PC-3 (cell line): ENCODE measurements around the gene WDR5B. TPM values are rescaled to one million over a fixed set of nuclear protein-coding genes. Genes with fewer than 3 reads are reported as not detected.

Experiments
- ATAC-seq: fragments of 200-7000 bp; cut with Tn5 transposase; 2 replicates; pipeline ENCODE4 v1.9.1; 2020; ENCODE audit warnings: mild to moderate bottlenecking, moderate library complexity
- BruUV-seq: library from RNA; stranded (reverse); fragments of 400-500 nt; replicated peaks from 2 replicates; lab custom pipeline; 2021; lab: Mats Ljungman, UMichigan
- CTCF ChIA-PET: fragments of 300-600 bp; sonication (Branson Sonifier 250); formaldehyde crosslinking; loops from one replicate; lab custom pipeline; 2022; ENCODE audit warnings: antibody characterized with exemption; lab: Charles Lee
- POLR2A ChIA-PET: fragments of 300-600 bp; sonication (Branson Sonifier 250); formaldehyde crosslinking; loops from one replicate; lab custom pipeline; 2022; ENCODE audit warnings: antibody characterized with exemption; ENCODE audit not compliant: unreplicated experiment; lab: Charles Lee
- DNase-seq: peaks from one replicate; pipeline ENCODE4 v3.0.0-alpha.2; 2015
- H2AFZ ChIP-seq: fragments of 300-600 bp; sonication (generic); 2 replicates; pipeline ENCODE4 v1.6.0; 2016; ENCODE audit warnings: antibody characterized with exemption, low read length
- H3F3A ChIP-seq: fragments of 300-600 bp; sonication (generic); one replicate; pipeline ENCODE4 v1.6.0; 2017; ENCODE audit warnings: antibody characterized with exemption, low read length, control low read depth, mild to moderate bottlenecking; ENCODE audit not compliant: unreplicated experiment
- H3K27ac ChIP-seq: fragments of 300-600 bp; sonication (generic); 2 replicates; pipeline ENCODE4 v1.5.1; 2016; ENCODE audit warnings: mild to moderate bottlenecking, low read length
- H3K27me3 ChIP-seq: fragments of 300-600 bp; sonication (generic); 2 replicates; pipeline ENCODE4 v1.6.1; 2016; ENCODE audit warnings: low read length, mixed read lengths
- H3K36me3 ChIP-seq: fragments of 300-600 bp; sonication (generic); 2 replicates; pipeline ENCODE4 v1.6.1; 2016; ENCODE audit warnings: low read depth, mixed run types, low read length, mixed read lengths
- H3K4me1 ChIP-seq: fragments of 300-600 bp; sonication (generic); 2 replicates; pipeline ENCODE4 v1.5.1; 2016; ENCODE audit warnings: low read length; ENCODE audit not compliant: insufficient read depth
- H3K4me2 ChIP-seq: fragments of 300-600 bp; sonication (generic); 2 replicates; pipeline ENCODE4 v1.6.0; 2016; ENCODE audit warnings: low read length
- H3K4me3 ChIP-seq: fragments of 300-600 bp; sonication (generic); 2 replicates; pipeline ENCODE4 v1.5.1; 2016; ENCODE audit warnings: mild to moderate bottlenecking, low read length, mixed read lengths
- H3K79me2 ChIP-seq: fragments of 300-600 bp; sonication (generic); 2 replicates; pipeline ENCODE4 v1.6.1; 2017; ENCODE audit warnings: low read length, mixed read lengths
- H3K9ac ChIP-seq: fragments of 300-600 bp; sonication (generic); 2 replicates; pipeline ENCODE4 v1.6.0; 2016; ENCODE audit warnings: mild to moderate bottlenecking, low read length
- H3K9me2 ChIP-seq: fragments of 300-600 bp; sonication (generic); replicated peaks from 2 replicates; pipeline ENCODE4 v1.6.1; 2016; ENCODE audit warnings: mixed run types, low read length, mixed read lengths
- H3K9me3 ChIP-seq: fragments of 300-600 bp; sonication (generic); 2 replicates; pipeline ENCODE4 v1.6.1; 2016; ENCODE audit warnings: low read length, mixed read lengths
- H4K20me1 ChIP-seq: fragments of 300-600 bp; sonication (generic); 2 replicates; pipeline ENCODE4 v1.6.1; 2016; ENCODE audit warnings: low read length, mixed read lengths
- EZH2 ChIP-seq: fragments of 300-600 bp; sonication (generic); IDR thresholded peaks from one replicate; pipeline ENCODE4 v1.6.1; 2017; ENCODE audit warnings: antibody characterized with exemption, mild to moderate bottlenecking, low read length; ENCODE audit not compliant: unreplicated experiment
- EZH2phosphoT487 ChIP-seq: fragments of 300-600 bp; sonication (generic); IDR thresholded peaks from 2 replicates; pipeline ENCODE4 v1.6.1; 2018; ENCODE audit warnings: mild to moderate bottlenecking, antibody characterized with exemption, low read length, borderline replicate concordance
- intact Hi-C: fragments of 100-400 bp; cut with micrococcal nuclease; formaldehyde crosslinking; loops from 2 replicates; pipeline ENCODE4 v1.9.0; 2023
- total RNA-seq: library from RNA; depleted of rRNA; stranded (reverse); fragments of >200 nt; gene quantifications from 2 replicates; pipeline ENCODE4 v1.2.3, GENCODE V29; 2014
- TF ChIP-seq, protein P1 (sequence below): fragments of 300-600 bp; sonication (generic); conservative IDR thresholded peaks from 2 replicates; pipeline ENCODE4 v1.5.1; 2017; ENCODE audit warnings: antibody characterized with exemption, low read depth, mild to moderate bottlenecking, low read length

Gene WDR5B
- total RNA-seq, 1 experiment from 2014 or later: 4.0 TPM

- ATAC-seq (peak; percentile 44), DNase-seq (peak; percentile 93)
- intact Hi-C loops: loop anchor here (1.0 kb wide), 1 partner anchor 33 kb away; the partner anchor contains the start of gene WDR5B
- Histone ChIP-seq H3K4me1 (peaks cover 44% of the 10 kb centered on the region), H3K9ac (peak within 1 kb of the TSS; percentile 90), H2AFZ (peak within 1 kb of the TSS; percentile 89), H3K27me3 (no peaks in the 10 kb centered on the region), H3K4me3 (peak within 1 kb of the TSS; percentile 90), H3F3A (no peaks in the 10 kb centered on the region), H3K79me2 (peaks cover 95% of the 10 kb centered on the region), H3K4me2 (peak within 1 kb of the TSS; percentile 87), H3K27ac (peak within 1 kb of the TSS; percentile 40), H4K20me1 (no peaks in the 10 kb centered on the region), H3K9me2 (no peaks in the 10 kb centered on the region), H3K36me3 (peaks cover 18% of the 10 kb centered on the region), H3K9me3 (no peaks in the 10 kb centered on the region)
- ChIA-PET CTCF (interaction anchor here (1.1 kb wide), 1 partner anchor 77 kb away, joined by 6 read pairs; no protein-coding TSS in a partner anchor), POLR2A (interaction anchor here (0.5 to 1.7 kb wide), 3 partner anchors 12 to 845 kb away, joined by 4 to 14 read pairs (median 4); partner anchors contain the start of gene WDR5B)
- BruUV-seq: no TSS peak
- TF ChIP-seq, protein P1, sequence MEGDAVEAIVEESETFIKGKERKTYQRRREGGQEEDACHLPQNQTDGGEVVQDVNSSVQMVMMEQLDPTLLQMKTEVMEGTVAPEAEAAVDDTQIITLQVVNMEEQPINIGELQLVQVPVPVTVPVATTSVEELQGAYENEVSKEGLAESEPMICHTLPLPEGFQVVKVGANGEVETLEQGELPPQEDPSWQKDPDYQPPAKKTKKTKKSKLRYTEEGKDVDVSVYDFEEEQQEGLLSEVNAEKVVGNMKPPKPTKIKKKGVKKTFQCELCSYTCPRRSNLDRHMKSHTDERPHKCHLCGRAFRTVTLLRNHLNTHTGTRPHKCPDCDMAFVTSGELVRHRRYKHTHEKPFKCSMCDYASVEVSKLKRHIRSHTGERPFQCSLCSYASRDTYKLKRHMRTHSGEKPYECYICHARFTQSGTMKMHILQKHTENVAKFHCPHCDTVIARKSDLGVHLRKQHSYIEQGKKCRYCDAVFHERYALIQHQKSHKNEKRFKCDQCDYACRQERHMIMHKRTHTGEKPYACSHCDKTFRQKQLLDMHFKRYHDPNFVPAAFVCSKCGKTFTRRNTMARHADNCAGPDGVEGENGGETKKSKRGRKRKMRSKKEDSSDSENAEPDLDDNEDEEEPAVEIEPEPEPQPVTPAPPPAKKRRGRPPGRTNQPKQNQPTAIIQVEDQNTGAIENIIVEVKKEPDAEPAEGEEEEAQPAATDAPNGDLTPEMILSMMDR: no peak
- TF ChIP-seq EZH2phosphoT487: no peak
- TF ChIP-seq EZH2: no peak
Measured at GRCh38 chr3:122382888-122383666, 32.8 kb downstream of the WDR5B start, which contains the start of gene MIX23. TSS of gene MIX23 (minus strand) at chr3:122383231. CDS start at chr3:122383224, 7 bp downstream.

- Histone ChIP-seq H3K27ac (no peak overlapping the region), H3K4me3 (no peak overlapping the region), H3K36me3 (peaks cover 14% of the 10 kb centered on the region), H3F3A (no peaks in the 10 kb centered on the region), H2AFZ (no peak overlapping the region), H3K9ac (no peak overlapping the region), H3K9me2 (no peaks in the 10 kb centered on the region), H3K9me3 (no peaks in the 10 kb centered on the region), H3K4me2 (no peak overlapping the region), H3K79me2 (peaks cover 98% of the 10 kb centered on the region), H3K27me3 (no peaks in the 10 kb centered on the region), H3K4me1 (peaks cover 8% of the 10 kb centered on the region), H4K20me1 (no peaks in the 10 kb centered on the region)
- no peak for DNase-seq
- ChIA-PET CTCF (no interaction called here), POLR2A (no interaction called here)
- intact Hi-C loops: no loop called here
- TF ChIP-seq EZH2: no peak
- TF ChIP-seq, protein P1: no peak
- no TSS peak for BruUV-seq
- no peak for ATAC-seq
Measured at GRCh38 chr3:122377975-122378374, 37.9 kb downstream of the WDR5B start.

- no peaks in the 10 kb centered on the region for H3K27me3 ChIP-seq
- no peak overlapping the region for H3K27ac ChIP-seq
- no peaks in the 10 kb centered on the region for H3K9me2 ChIP-seq
- no peak overlapping the region for H3K4me3 ChIP-seq
- BruUV-seq: no TSS peak
- no peak overlapping the region for H3K4me2 ChIP-seq
- intact Hi-C loops: no loop called here
- peaks cover 73% of the 10 kb centered on the region for H3K79me2 ChIP-seq
- H4K20me1 ChIP-seq: no peaks in the 10 kb centered on the region
- H3K9ac ChIP-seq: no peak overlapping the region
- no peak overlapping the region for H2AFZ ChIP-seq
- no peaks in the 10 kb centered on the region for H3K9me3 ChIP-seq
- TF ChIP-seq EZH2phosphoT487 (no peak), EZH2 (no peak)
- TF ChIP-seq, protein P1: no peak
- no peaks in the 10 kb centered on the region for H3F3A ChIP-seq
- DNase-seq (no peak), ATAC-seq (no peak)
- CTCF ChIA-PET: no interaction called here
- H3K36me3 ChIP-seq: peaks cover 25% of the 10 kb centered on the region
- 0 out of 2 replicates have a peak, but pooled peaks cover 9% of the 10 kb centered on the region for H3K4me1 ChIP-seq
- POLR2A ChIA-PET: no interaction called here
Measured at GRCh38 chr3:122374034-122374433, 41.8 kb downstream of the WDR5B start.
